ENCODE data around the gene ALDH3A2. TPM values are rescaled to one million over a fixed set of nuclear protein-coding genes. Genes with fewer than 3 reads are reported as not detected.

The ALDH3A2 gene
- total and polyA plus RNA-seq, 2 donors (not counting 1 experiment from before 2014, with no cell fraction given) = 7.5 to 35.1 TPM

- WGBS (ENCODE audit: insufficient coverage) = 83% methylated on average over 15 of the region's 18 CpGs
- Histone ChIP-seq H3K9ac (ENCODE audit: low read length) (no peak overlapping the region), H3K36me3 (replicated peaks in 1 of 2; ENCODE audit: control extremely low read depth in 1 of 2, control insufficient read depth in 1 of 2, extremely low read depth in 1 of 2, insufficient read depth in 2 of 2, low read length in 1 of 2) (no peaks in the 10 kb centered on the region), H2AFZ (ENCODE audit: insufficient read depth, low read depth, low read length, poor library complexity, severe bottlenecking) (no peak overlapping the region), H3K4me2 (replicated peaks; ENCODE audit: low read depth, low read length, poor library complexity, severe bottlenecking) (no peak overlapping the region), H3K27ac (ENCODE audit: low read length in 2 of 2) (no peak overlapping the region), H3K79me2 (ENCODE audit: control insufficient read depth, insufficient read depth, low read length) (no peaks in the 10 kb centered on the region), H3K4me3 (ENCODE audit: control extremely low read depth in 1 of 5, extremely low read depth in 1 of 5, insufficient read depth in 1 of 5, low read depth in 2 of 5, low read length in 4 of 5) (no peak overlapping the region), H4K20me1 (ENCODE audit: control insufficient read depth, insufficient read depth, low read length, poor library complexity, severe bottlenecking) (no peaks in the 10 kb centered on the region), H3K9me3 (ENCODE audit: control extremely low read depth in 1 of 3, control insufficient read depth in 2 of 3, insufficient read depth in 1 of 3, low read length in 2 of 3) (no peaks in the 10 kb centered on the region), H3K4me1 (ENCODE audit: control insufficient read depth in 2 of 2, insufficient read depth in 2 of 2, low read length in 2 of 2) (no peaks in the 10 kb centered on the region), H3K27me3 (replicated peaks in 1 of 4; ENCODE audit: control extremely low read depth in 1 of 4, control insufficient read depth in 3 of 4, insufficient read depth in 4 of 4, low read length in 3 of 4) (no peaks in the 10 kb centered on the region)
- H3K4me3 Mint-ChIP-seq = no peak overlapping the region
- intact Hi-C loops (cut with micrococcal nuclease) = no loop called here
- ATAC-seq (ENCODE audit: low read depth) = no peak
- H3K27ac Mint-ChIP-seq = no peak overlapping the region
- H3K27me3 Mint-ChIP-seq = peaks cover 3% of the 10 kb centered on the region
- no peaks in the 10 kb centered on the region for H3K4me1 Mint-ChIP-seq
- no peak for TF ChIP-seq EZH2 (IDR thresholded peaks at IDR 0.05; ENCODE audit: borderline replicate concordance, insufficient read depth, low read depth, low read length, poor library complexity, severe bottlenecking)
- TF ChIP-seq, protein P1, sequence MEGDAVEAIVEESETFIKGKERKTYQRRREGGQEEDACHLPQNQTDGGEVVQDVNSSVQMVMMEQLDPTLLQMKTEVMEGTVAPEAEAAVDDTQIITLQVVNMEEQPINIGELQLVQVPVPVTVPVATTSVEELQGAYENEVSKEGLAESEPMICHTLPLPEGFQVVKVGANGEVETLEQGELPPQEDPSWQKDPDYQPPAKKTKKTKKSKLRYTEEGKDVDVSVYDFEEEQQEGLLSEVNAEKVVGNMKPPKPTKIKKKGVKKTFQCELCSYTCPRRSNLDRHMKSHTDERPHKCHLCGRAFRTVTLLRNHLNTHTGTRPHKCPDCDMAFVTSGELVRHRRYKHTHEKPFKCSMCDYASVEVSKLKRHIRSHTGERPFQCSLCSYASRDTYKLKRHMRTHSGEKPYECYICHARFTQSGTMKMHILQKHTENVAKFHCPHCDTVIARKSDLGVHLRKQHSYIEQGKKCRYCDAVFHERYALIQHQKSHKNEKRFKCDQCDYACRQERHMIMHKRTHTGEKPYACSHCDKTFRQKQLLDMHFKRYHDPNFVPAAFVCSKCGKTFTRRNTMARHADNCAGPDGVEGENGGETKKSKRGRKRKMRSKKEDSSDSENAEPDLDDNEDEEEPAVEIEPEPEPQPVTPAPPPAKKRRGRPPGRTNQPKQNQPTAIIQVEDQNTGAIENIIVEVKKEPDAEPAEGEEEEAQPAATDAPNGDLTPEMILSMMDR (IDR thresholded peaks at IDR 0.05) = no peak
- H3K9me3 Mint-ChIP-seq (ENCODE audit: insufficient read depth) = no peaks in the 10 kb centered on the region
- DNase-seq = no peak
- POLR2A ChIA-PET = no interaction called here
- CTCF ChIA-PET = interaction anchor here (1.1 kb wide), 1 partner anchor 48 kb away, joined by 4 read pairs; no protein-coding TSS in a partner anchor
Measured at GRCh38 chr17:19718613-19719354, 70.2 kb downstream of the ALDH3A2 start.
